K562 (cell line): Measurements from ENCODE around the gene ZBTB38. TPM values are rescaled to one million over a fixed set of nuclear protein-coding genes. Genes with fewer than 3 reads are reported as not detected.

Source experiments
- BCOR ChIP-seq: fragments of 450-650 bp; IDR thresholded peaks from 2 replicates; pipeline ENCODE4 v1.6.1; 2016
- CSDE1 ChIP-seq, 2 experiments: fragments of 450-650 bp; IDR thresholded peaks; 2 replicates each; pipeline ENCODE4 v1.6.1; 2016; ENCODE audit warnings: mild to moderate bottlenecking in 1 of 2
- EP300 ChIP-seq: IDR thresholded peaks from 2 replicates; pipeline ENCODE4 v1.6.1; 2012; ENCODE audit warnings: low read length, improper control_type of control experiment
- ESRRB ChIP-seq: fragments of 250-450 bp; sonication (Bioruptor Pico); IDR thresholded peaks from 2 replicates; pipeline ENCODE4 v1.5.0; 2020; ENCODE audit warnings: mild to moderate bottlenecking, moderate library complexity, borderline replicate concordance
- JUND ChIP-seq, 2 experiments: IDR thresholded peaks; 2 replicates in 1 of 2; 3 replicates in 1 of 2; pipeline ENCODE4 v1.6.1; 2011; ENCODE audit warnings: borderline replicate concordance in 2 of 2, low read depth in 2 of 2, low read length in 2 of 2, improper control_type of control experiment in 1 of 2, missing biosample characterization in 1 of 2, missing genetic modification characterization in 1 of 2, missing genetic modification reagents in 1 of 2
- SOX6 ChIP-seq: fragments of 450-650 bp; IDR thresholded peaks from 2 replicates; pipeline ENCODE4 v1.6.1; 2014; ENCODE audit warnings: mild to moderate bottlenecking
- SREBF1 ChIP-seq: fragments of 150-350 bp; IDR thresholded peaks from 2 replicates; pipeline ENCODE4 v1.6.1; 2014; ENCODE audit warnings: antibody characterized with exemption, low read depth, low read length, borderline replicate concordance
- SREBF2 ChIP-seq: sonication (generic); formaldehyde crosslinking; IDR thresholded peaks from 2 replicates; pipeline ENCODE4 v1.4.0; 2020; ENCODE audit warnings: mild to moderate bottlenecking, missing genetic modification reagents
- ZNF197 ChIP-seq: fragments of 200-800 bp; sonication (Bioruptor generic); IDR thresholded peaks from 2 replicates; pipeline ENCODE4 v1.6.1; 2016; ENCODE audit warnings: low read depth, missing genetic modification characterization, missing compliant biosample characterization
- ZNF212 ChIP-seq: fragments of 450-650 bp; formaldehyde crosslinking; IDR thresholded peaks from 2 replicates; pipeline ENCODE4 v1.4.0; 2020; ENCODE audit warnings: mild to moderate bottlenecking
- ZNF3 ChIP-seq: fragments of 250-450 bp; sonication (Bioruptor Pico); IDR thresholded peaks from 2 replicates; pipeline ENCODE4 v1.5.0; 2021; ENCODE audit warnings: mild to moderate bottlenecking, moderate library complexity
- ZSCAN29 ChIP-seq: fragments of 450-650 bp; IDR thresholded peaks from 2 replicates; pipeline ENCODE4 v1.6.1; 2017
- polyA plus RNA-seq, 8 experiments: library from polyadenylated mRNA; depleted of rRNA in 4 of 8; stranded (reverse) in 5 of 8; unstranded in 3 of 8; fragments of >200 nt; fragmentation: Nextera tagmentation in 2 of 8; fragmentation: Illumina TruSeq in 1 of 8; extraction: Ambion mirVana in 2 of 8; extraction: Trizol in 1 of 8; gene quantifications; 2 replicates each; pipeline versions ENCODE4 v1.2.1 to v1.2.3, GENCODE V29; 2011 to 2014; ENCODE audit warnings: inconsistent platforms in 1 of 8, missing spikeins in 1 of 8
- total RNA-seq, 7 experiments: library from RNA; depleted of rRNA in 6 of 7; stranded (reverse); fragments of >200 nt in 6 of 7; fragmentation: Illumina TruSeq in 2 of 7; extraction: Trizol in 2 of 7; gene quantifications; 2 replicates each; pipeline versions ENCODE4 v1.2.1 to v1.2.3, GENCODE V29; 2011 to 2021; ENCODE audit warnings: low replicate concordance in 1 of 7
- TF ChIP-seq, protein P1 (sequence below), 2 experiments: fragments of 450-650 bp; IDR thresholded peaks; 2 replicates each; pipeline ENCODE4 v1.6.1; 2018; ENCODE audit warnings: mild to moderate bottlenecking in 2 of 2, low read depth in 1 of 2; ENCODE audit not compliant: partially characterized antibody in 2 of 2
- TF ChIP-seq, protein P2 (sequence below): fragments of 250-450 bp; sonication (Bioruptor Pico); IDR thresholded peaks from 2 replicates; pipeline ENCODE4 v1.5.0; 2020; ENCODE audit warnings: mild to moderate bottlenecking
- TF ChIP-seq, protein P3 (sequence below): sonication (generic); formaldehyde crosslinking; IDR thresholded peaks from 2 replicates; pipeline ENCODE4 v1.8.0; 2022; ENCODE audit warnings: mild to moderate bottlenecking, low read depth, missing genetic modification reagents
- TF ChIP-seq, protein P4 (sequence below), 3 experiments: fragments of 200-800 bp in 1 of 3; sonication (Bioruptor generic) in 1 of 3; sonication (generic) in 1 of 3; formaldehyde crosslinking in 1 of 3; IDR thresholded peaks; 2 replicates each; pipeline versions ENCODE4 v1.6.1 to v1.8.0; 2016 to 2022; ENCODE audit warnings: mild to moderate bottlenecking in 2 of 3, missing compliant biosample characterization in 2 of 3, missing genetic modification characterization in 2 of 3, missing genetic modification reagents in 1 of 3
- TF ChIP-seq, protein P5 (sequence below): sonication (generic); IDR thresholded peaks from 2 replicates; pipeline ENCODE4 v1.6.1; 2016

The ZBTB38 gene
- total and polyA plus RNA-seq, 9 of the 15 experiments (the other 6 are each of a cell fraction or from before 2014, with no cell fraction given), result 12.1 to 39.4 (median 22.9) TPM

DNA sequence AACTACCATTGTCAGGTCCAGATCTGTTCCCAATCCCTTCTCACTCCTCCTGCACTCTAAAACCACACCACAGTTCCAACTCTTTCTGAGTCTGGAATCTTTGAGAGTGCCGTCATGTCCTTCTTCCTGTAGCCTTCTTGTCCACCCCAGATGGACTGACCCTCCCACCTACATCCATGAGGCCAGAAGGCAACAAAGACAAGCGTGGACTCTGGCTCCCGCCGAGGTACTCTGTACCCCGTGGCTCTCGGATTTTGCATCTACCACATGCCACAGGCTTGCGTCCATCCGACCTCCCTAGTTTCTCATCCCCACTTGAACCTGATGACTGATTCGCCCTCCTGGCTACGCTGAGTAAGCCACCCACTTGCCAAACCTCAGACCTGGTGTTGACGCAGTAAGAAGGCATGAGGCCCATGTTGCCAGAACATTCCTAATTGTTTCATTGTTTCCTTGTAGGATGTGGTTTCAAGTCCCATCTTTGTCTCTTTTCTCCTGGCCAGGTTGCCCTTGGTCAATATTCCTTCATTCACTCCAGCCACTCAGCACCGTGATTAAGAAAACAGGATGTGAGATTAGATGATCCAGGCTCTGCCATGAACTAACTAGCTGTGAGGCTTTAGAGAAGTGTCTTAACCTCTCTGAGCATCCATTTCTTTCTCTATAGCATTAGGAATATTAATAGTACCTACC is 1.1 kb upstream of the ZBTB38 start (continued):
- no peak for TF ChIP-seq ZNF197 (CRISPR knock-in tag)
- TF ChIP-seq, protein P1, sequence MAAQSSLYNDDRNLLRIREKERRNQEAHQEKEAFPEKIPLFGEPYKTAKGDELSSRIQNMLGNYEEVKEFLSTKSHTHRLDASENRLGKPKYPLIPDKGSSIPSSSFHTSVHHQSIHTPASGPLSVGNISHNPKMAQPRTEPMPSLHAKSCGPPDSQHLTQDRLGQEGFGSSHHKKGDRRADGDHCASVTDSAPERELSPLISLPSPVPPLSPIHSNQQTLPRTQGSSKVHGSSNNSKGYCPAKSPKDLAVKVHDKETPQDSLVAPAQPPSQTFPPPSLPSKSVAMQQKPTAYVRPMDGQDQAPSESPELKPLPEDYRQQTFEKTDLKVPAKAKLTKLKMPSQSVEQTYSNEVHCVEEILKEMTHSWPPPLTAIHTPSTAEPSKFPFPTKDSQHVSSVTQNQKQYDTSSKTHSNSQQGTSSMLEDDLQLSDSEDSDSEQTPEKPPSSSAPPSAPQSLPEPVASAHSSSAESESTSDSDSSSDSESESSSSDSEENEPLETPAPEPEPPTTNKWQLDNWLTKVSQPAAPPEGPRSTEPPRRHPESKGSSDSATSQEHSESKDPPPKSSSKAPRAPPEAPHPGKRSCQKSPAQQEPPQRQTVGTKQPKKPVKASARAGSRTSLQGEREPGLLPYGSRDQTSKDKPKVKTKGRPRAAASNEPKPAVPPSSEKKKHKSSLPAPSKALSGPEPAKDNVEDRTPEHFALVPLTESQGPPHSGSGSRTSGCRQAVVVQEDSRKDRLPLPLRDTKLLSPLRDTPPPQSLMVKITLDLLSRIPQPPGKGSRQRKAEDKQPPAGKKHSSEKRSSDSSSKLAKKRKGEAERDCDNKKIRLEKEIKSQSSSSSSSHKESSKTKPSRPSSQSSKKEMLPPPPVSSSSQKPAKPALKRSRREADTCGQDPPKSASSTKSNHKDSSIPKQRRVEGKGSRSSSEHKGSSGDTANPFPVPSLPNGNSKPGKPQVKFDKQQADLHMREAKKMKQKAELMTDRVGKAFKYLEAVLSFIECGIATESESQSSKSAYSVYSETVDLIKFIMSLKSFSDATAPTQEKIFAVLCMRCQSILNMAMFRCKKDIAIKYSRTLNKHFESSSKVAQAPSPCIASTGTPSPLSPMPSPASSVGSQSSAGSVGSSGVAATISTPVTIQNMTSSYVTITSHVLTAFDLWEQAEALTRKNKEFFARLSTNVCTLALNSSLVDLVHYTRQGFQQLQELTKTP (IDR thresholded peaks at IDR 0.05; ENCODE audit: low read depth in 1 of 2, partially characterized antibody in 2 of 2), result no peak
- no peak for TF ChIP-seq SREBF1
- TF ChIP-seq, protein P2, sequence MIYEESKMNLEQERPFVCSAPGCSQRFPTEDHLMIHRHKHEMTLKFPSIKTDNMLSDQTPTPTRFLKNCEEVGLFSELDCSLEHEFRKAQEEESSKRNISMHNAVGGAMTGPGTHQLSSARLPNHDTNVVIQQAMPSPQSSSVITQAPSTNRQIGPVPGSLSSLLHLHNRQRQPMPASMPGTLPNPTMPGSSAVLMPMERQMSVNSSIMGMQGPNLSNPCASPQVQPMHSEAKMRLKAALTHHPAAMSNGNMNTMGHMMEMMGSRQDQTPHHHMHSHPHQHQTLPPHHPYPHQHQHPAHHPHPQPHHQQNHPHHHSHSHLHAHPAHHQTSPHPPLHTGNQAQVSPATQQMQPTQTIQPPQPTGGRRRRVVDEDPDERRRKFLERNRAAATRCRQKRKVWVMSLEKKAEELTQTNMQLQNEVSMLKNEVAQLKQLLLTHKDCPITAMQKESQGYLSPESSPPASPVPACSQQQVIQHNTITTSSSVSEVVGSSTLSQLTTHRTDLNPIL (CRISPR knock-in tag), result no peak
- TF ChIP-seq, protein P3, sequence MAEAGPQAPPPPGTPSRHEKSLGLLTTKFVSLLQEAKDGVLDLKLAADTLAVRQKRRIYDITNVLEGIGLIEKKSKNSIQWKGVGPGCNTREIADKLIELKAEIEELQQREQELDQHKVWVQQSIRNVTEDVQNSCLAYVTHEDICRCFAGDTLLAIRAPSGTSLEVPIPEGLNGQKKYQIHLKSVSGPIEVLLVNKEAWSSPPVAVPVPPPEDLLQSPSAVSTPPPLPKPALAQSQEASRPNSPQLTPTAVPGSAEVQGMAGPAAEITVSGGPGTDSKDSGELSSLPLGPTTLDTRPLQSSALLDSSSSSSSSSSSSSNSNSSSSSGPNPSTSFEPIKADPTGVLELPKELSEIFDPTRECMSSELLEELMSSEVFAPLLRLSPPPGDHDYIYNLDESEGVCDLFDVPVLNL (CRISPR knock-in tag), result no peak
- TF ChIP-seq CSDE1 (IDR thresholded peaks at IDR 0.05), result no peak
- TF ChIP-seq SOX6, result 0 out of 2 replicates have a peak, but pooled peaks have one; percentile 3
- TF ChIP-seq ZSCAN29, result no peak
- no peak for TF ChIP-seq EP300
- no peak for TF ChIP-seq ESRRB (CRISPR knock-in tag)
- TF ChIP-seq ZNF3 (CRISPR knock-in tag), result no peak
- no peak for TF ChIP-seq ZNF212 (CRISPR knock-in tag)
- TF ChIP-seq, protein P4, sequence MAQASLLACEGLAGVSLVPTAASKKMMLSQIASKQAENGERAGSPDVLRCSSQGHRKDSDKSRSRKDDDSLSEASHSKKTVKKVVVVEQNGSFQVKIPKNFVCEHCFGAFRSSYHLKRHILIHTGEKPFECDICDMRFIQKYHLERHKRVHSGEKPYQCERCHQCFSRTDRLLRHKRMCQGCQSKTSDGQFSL (CRISPR knock-in tag; IDR thresholded peaks at IDR 0.05), result no peak
- TF ChIP-seq, protein P4 (tag; IDR thresholded peaks at IDR 0.05), result peak in 1 of 2 experiments; percentile 58; a peak in 1 of 4 replicates
- TF ChIP-seq BCOR, result peak; percentile 90
- no peak for TF ChIP-seq SREBF2 (CRISPR knock-in tag)
- no peak for TF ChIP-seq JUND (IDR thresholded peaks at IDR 0.05; ENCODE audit: borderline replicate concordance, low read depth, low read length)
- TF ChIP-seq JUND (tag; IDR thresholded peaks at IDR 0.05; ENCODE audit: borderline replicate concordance, low read depth, low read length), result no peak
- TF ChIP-seq, protein P5, sequence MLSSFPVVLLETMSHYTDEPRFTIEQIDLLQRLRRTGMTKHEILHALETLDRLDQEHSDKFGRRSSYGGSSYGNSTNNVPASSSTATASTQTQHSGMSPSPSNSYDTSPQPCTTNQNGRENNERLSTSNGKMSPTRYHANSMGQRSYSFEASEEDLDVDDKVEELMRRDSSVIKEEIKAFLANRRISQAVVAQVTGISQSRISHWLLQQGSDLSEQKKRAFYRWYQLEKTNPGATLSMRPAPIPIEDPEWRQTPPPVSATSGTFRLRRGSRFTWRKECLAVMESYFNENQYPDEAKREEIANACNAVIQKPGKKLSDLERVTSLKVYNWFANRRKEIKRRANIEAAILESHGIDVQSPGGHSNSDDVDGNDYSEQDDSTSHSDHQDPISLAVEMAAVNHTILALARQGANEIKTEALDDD, result no peak
